ENCODE results near the gene TFDP1.

- TF ChIP-seq CTCF (IDR thresholded peaks at IDR 0.05), result no peak
- TF ChIP-seq POLR2A (IDR thresholded peaks at IDR 0.05), result no peak
Measured at GRCh38 chr13:113537909-113538688, 46.5 kb upstream of the TFDP1 start.

Measured in right lobe of liver (tissue), 4 donors.